RWPE2 (cell line): ENCODE data around the gene ATOX1.

ENCODE experiments used
- ATAC-seq: fragments of 200-7000 bp; cut with Tn5 transposase; 3 replicates; pipeline ENCODE4 v1.9.1; 2021; ENCODE audit warnings: low read depth
- DNase-seq: peaks from one replicate; pipeline ENCODE4 v3.0.0-alpha.2; 2020; ENCODE audit warnings: low spot score
- H3K27ac ChIP-seq: fragments of 450-650 bp; 2 replicates; pipeline ENCODE4 v1.5.1; 2017; ENCODE audit warnings: mild to moderate bottlenecking; ENCODE audit not compliant: poor library complexity, severe bottlenecking
- H3K27me3 ChIP-seq: fragments of 250-450 bp; sonication (Bioruptor Pico); 2 replicates; pipeline ENCODE4 v1.5.1; 2021; ENCODE audit warnings: mild to moderate bottlenecking, moderate library complexity; ENCODE audit not compliant: insufficient read depth, poor library complexity, severe bottlenecking
- H3K36me3 ChIP-seq: fragments of 250-450 bp; sonication (Bioruptor Pico); 2 replicates; pipeline ENCODE4 v1.5.1; 2020; ENCODE audit warnings: low read depth, mild to moderate bottlenecking, moderate library complexity
- H3K4me1 ChIP-seq: fragments of 250-450 bp; sonication (Bioruptor Pico); 2 replicates; pipeline ENCODE4 v1.5.1; 2021; ENCODE audit warnings: mild to moderate bottlenecking, moderate library complexity; ENCODE audit not compliant: insufficient read depth, poor library complexity, severe bottlenecking
- H3K4me3 ChIP-seq: fragments of 250-450 bp; sonication (Bioruptor Pico); 2 replicates; pipeline ENCODE4 v1.5.1; 2021; ENCODE audit warnings: mild to moderate bottlenecking, moderate library complexity; ENCODE audit not compliant: severe bottlenecking
- H3K9me3 ChIP-seq: fragments of 250-450 bp; sonication (Bioruptor Pico); 2 replicates; pipeline ENCODE4 v1.5.1; 2021; ENCODE audit warnings: mild to moderate bottlenecking, moderate library complexity; ENCODE audit not compliant: severe bottlenecking
- CTCF ChIP-seq: fragments of 450-650 bp; IDR thresholded peaks from one replicate; pipeline ENCODE4 v1.5.1; 2017; ENCODE audit warnings: mild to moderate bottlenecking, moderate library complexity; ENCODE audit not compliant: poor library complexity, severe bottlenecking

Gene ATOX1

GRCh38 chr5:151758430-151759241 lies at the start of gene ATOX1:
Gene ATOX1, minus strand, starts transcription at chr5:151758631. Its CDS starts 80 bp downstream, at chr5:151758551.
- H3K27me3 ChIP-seq = no peaks in the 10 kb centered on the region
- H3K4me1 ChIP-seq = peaks cover 19% of the 10 kb centered on the region
- ATAC-seq = peak; percentile 96
- peak; percentile 7 for TF ChIP-seq CTCF
- H3K27ac ChIP-seq = peak within 1 kb of the TSS; percentile 50
- no peaks in the 10 kb centered on the region; the same call in 1 of the 2 replicates for H3K36me3 ChIP-seq
- H3K9me3 ChIP-seq = no peaks in the 10 kb centered on the region
- DNase-seq = peak; percentile 94
- H3K4me3 ChIP-seq = peak within 1 kb of the TSS; percentile 58

DNA sequence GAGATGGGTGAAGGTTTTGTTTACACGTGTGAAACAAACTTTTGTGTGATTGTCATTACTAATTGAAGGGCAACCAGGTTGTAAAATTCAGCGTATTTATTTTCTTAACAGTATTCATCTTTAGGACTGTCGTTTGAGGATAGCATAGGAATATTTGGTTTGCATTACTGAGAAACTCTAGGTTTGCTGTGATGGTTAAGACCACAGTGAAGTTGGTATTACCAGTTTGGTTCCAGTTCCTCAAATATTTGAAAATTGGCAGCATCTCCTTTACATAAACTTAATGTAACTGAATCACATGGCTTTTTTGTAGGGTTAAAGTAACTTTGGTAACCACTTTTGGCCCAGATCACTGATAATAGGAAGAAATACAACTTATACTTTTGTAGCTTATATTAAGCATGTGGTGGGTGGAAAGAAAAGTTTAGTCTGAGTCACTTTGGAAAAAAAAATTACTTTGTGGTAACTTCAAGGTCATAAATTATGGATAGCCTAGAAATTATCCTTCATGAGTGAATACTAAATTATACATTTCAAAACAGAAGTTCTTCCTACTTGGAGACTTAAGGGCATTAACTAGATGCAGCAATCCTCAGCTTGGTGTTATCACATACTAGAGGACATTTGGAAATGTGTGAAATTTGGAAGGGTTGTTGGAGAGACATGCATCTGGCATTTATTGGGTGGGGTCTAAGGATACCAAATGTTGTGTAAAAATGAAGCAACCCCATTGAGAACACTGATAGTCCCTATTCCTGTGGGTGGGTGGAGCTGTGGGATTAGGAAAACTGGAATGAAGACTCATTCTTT lies 47.2 kb upstream of the ATOX1 start:
- H3K27ac ChIP-seq = no peak overlapping the region
- ATAC-seq (peak; percentile 30; the same call in 2 of the 3 replicates), DNase-seq (no peak)
- no peaks in the 10 kb centered on the region for H3K4me1 ChIP-seq
- H3K9me3 ChIP-seq = no peaks in the 10 kb centered on the region
- no peak for TF ChIP-seq CTCF
- no peak overlapping the region for H3K4me3 ChIP-seq
- H3K36me3 ChIP-seq = peaks cover 100% of the 10 kb centered on the region
- H3K27me3 ChIP-seq = no peaks in the 10 kb centered on the region

DNA sequence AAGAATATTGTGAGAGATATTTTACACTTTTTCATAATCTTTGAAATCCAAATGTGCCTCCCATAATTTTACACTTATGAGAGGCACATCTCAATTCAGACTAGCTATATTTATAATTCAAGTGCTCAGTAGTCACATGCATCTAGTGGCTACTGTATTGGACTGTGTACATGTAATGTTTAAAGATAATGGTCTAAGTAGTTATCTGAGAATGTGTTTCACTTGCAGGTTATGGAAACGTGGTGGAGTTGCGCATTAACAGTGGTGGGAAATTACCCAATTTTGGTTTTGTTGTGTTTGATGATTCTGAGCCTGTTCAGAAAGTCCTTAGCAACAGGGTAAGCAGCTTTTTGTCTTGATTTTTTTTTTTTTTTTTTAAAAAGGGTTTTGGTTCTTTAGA lies 42.1 kb upstream of the ATOX1 start:
- Histone ChIP-seq H3K27me3 (no peaks in the 10 kb centered on the region), H3K4me1 (no peaks in the 10 kb centered on the region), H3K4me3 (no peak overlapping the region), H3K36me3 (peaks cover 100% of the 10 kb centered on the region), H3K27ac (no peak overlapping the region), H3K9me3 (no peaks in the 10 kb centered on the region)
- ATAC-seq (no peak), DNase-seq (no peak)
- TF ChIP-seq CTCF = no peak

GRCh38 chr5:151799407-151799806 lies 41.0 kb upstream of the ATOX1 start:
- Histone ChIP-seq H3K4me1 (no peaks in the 10 kb centered on the region), H3K4me3 (no peak overlapping the region), H3K27me3 (no peaks in the 10 kb centered on the region), H3K36me3 (peaks cover 100% of the 10 kb centered on the region), H3K9me3 (no peaks in the 10 kb centered on the region), H3K27ac (no peak overlapping the region)
- no peak for TF ChIP-seq CTCF
- peak; percentile 49; the same call in 1 of the 3 replicates for ATAC-seq
- no peak for DNase-seq
